H1 (cell line): ENCODE results near the gene NR3C2. TPM values are rescaled to one million over a fixed set of nuclear protein-coding genes. Genes with fewer than 3 reads are reported as not detected.

ENCODE experiments used
- CHD7 ChIP-seq: fragments of 300-600 bp; sonication (generic); IDR thresholded peaks from 2 replicates; pipeline ENCODE4 v1.7.1; 2012; ENCODE audit warnings: low read length, moderate library complexity, mild to moderate bottlenecking, inconsistent platforms; ENCODE audit not compliant: insufficient replicate concordance
- NANOG ChIP-seq: IDR thresholded peaks from 2 replicates; pipeline ENCODE4 v1.6.1; 2011; ENCODE audit warnings: low read length, low read depth, mild to moderate bottlenecking, inconsistent platforms; ENCODE audit not compliant: insufficient read depth, poor library complexity, severe bottlenecking
- polyA plus RNA-seq, 7 experiments: library from polyadenylated mRNA; depleted of rRNA in 3 of 7; stranded (reverse) in 5 of 7; unstranded in 2 of 7; fragments of >200 nt in 5 of 7; fragments of 200-250 nt in 2 of 7; gene quantifications; 1 replicate in 5 of 7; 2 replicates in 1 of 7; 4 replicates in 1 of 7; pipeline versions ENCODE4 v1.2.1 to v1.2.3, GENCODE V29; 2011 to 2013; ENCODE audit warnings: missing spikeins in 2 of 7, mixed read lengths in 2 of 7
- total RNA-seq: library from RNA; stranded (reverse); fragmentation: NEBNext Ultra II Directional; extraction: Animal tissue kit (Norgen Biotek cat#: 25700); gene quantifications from 2 replicates; pipeline ENCODE4 v1.2.1, GENCODE V29; 2021

The NR3C2 gene
- total and polyA plus RNA-seq, 2 of the 8 experiments (the other 6 are each of a cell fraction or from before 2014, with no cell fraction given) = 0.80 to 3.9 TPM

- TF ChIP-seq CHD7 = no peak
- no peak for TF ChIP-seq NANOG
Measured at GRCh38 chr4:148227147-148227546, 215.1 kb downstream of the NR3C2 start (continued).
